GM20431 (cell line): ENCODE results near the gene KRTAP5-7.

ENCODE experiments used
- in situ Hi-C: fragments of 300-500 bp; cut with MseI, MboI; formaldehyde crosslinking; loops from one replicate; pipeline ENCODE4 v1.15.0; 2020; ENCODE audit warnings: low sequenced_read_pairs; ENCODE audit not compliant: unreplicated experiment

Gene KRTAP5-7

DNA sequence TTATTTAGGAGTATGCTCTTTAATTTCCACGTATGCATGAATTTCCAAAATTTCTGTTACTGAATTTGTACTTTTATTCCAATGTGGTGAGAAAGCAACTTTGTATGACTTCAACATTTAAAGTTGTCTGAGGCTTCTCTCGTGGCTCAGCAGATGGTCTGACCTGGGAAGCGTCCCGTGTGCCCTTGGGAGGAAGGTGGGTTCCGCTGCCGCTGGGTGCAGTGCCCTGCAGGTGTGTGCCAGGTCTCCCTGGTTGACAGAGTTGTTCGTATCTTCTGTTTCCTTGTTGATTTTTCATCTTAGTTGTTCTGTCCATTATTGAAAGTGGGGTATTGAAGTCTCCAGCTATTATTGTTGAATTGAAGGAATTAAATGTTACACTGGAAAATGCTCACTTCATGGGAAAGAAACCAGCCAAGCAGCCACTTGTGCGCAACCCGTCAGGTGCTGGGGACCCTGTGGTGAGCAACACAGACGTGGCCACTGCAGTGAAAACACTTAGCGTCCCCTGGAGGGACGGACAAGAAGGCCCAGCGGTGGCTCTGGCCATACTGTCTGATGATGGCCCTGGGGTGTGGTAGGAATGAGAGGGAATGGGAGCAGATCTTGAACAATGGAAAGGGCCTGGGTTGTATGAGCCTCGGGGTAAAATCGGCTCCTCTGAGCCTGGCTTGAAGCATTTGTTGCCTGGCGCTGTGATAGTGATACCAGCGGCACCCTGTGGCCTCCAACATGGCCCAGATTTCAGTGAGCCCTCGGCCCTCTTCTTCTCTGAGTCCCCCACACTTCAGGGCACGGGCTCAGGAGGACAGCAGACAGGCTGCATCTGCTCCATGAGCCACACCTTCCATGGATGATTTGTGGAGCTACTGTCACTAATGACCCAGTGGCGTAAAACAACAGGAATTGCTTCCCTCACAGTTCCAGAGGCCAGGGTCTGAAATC, 31.5 kb upstream of the KRTAP5-7 start:
- in situ Hi-C loops = no loop called here

DNA sequence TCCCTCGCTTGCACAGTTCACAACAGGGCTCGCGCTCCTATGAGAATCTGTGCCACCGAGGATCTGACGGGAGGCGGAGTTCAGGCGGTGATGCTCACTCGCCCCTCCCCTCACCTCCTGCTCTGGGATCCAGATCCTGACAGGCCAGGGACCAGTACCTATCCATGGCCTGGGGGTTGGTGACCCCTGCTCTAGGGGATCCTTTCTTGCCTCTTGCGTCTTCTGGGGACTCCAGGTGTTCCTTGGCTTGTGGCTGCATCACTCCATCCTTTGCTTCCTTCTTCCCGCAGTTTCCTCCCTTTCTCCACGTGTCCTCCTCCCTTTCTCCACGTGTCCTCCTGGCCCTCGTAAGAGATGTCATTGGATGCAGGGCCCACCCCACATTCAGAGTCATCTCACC, 30.6 kb upstream of the KRTAP5-7 start:
- in situ Hi-C loops = no loop called here

DNA sequence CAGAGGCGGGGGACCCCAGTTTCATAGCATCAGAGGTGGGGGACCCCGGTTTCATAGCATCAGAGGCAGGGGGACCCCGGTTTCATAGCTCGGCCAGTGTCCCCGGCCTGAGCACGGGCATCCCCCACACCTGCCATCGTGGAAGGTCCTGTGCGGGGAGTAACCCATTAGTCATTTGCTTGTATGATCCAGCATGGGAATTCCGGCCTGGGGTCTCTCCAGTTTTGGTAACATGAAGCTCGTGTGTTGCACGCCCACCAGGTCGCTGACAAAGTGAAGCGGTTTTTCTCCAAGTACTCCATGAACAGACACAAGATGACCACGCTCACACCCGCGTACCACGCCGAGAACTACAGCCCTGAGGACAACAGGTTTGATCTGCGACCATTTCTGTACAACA, 29.0 kb upstream of the KRTAP5-7 start:
- in situ Hi-C loops = no loop called here

DNA sequence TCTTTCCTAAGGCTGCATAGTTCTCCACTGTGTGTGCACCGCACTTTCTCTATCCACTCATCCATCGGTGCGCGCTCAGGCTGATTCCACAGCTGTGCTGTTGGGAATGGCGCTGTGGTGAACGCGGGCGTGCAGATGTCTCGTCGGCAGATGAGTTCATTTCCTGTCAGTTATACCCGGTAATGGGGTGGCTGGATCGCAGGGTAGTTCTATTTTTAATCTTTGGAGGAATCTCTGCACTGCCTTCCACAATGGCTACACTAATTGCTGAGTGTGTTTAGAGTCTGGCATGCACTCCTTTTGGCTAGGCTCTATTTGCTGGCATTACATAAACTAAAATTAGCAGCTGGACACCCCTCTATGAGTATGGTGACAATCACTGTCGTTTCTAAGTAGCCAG, 27.9 kb upstream of the KRTAP5-7 start:
- in situ Hi-C loops = no loop called here

DNA sequence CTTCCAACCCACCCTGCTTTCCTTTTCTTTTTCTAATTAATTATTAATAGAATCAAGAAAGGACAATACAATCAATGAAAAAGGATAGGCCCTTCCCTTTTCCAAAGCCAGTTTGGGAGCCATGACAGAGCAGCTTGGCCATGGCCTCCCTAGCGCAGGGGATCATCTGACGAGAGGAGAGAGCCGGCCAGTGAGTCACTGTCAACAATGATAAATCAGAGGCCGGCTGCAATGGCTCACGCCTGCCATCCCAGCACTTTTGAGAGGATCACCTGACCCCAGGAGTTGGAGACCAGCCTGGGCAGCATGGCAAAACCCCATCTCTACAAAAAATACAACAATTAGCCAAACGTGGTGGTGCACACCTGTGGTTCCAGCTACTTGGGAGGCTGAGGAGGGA, 27.5 kb upstream of the KRTAP5-7 start:
- in situ Hi-C loops = no loop called here

DNA sequence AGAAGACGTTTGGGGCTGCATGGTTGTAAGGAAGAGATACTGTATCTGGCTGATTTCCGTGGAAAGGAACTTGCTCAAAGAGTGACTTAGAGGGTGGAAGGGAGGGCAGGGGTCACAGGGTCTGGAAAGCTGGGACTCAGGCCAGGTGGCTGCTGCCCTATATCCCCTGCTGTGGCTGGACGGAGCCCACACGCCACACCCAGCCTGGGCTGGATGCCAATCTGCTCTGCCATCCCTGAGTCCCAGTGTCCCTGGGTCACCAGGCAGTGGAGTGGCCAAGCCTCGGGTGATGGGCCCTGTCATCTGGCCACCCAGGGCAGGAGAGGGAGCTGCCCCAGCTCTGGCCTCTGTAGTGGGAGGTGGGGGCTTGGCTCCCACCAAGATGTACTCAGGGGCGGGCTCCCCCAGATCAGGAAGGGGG, 26.5 kb upstream of the KRTAP5-7 start:
- in situ Hi-C loops = no loop called here

DNA sequence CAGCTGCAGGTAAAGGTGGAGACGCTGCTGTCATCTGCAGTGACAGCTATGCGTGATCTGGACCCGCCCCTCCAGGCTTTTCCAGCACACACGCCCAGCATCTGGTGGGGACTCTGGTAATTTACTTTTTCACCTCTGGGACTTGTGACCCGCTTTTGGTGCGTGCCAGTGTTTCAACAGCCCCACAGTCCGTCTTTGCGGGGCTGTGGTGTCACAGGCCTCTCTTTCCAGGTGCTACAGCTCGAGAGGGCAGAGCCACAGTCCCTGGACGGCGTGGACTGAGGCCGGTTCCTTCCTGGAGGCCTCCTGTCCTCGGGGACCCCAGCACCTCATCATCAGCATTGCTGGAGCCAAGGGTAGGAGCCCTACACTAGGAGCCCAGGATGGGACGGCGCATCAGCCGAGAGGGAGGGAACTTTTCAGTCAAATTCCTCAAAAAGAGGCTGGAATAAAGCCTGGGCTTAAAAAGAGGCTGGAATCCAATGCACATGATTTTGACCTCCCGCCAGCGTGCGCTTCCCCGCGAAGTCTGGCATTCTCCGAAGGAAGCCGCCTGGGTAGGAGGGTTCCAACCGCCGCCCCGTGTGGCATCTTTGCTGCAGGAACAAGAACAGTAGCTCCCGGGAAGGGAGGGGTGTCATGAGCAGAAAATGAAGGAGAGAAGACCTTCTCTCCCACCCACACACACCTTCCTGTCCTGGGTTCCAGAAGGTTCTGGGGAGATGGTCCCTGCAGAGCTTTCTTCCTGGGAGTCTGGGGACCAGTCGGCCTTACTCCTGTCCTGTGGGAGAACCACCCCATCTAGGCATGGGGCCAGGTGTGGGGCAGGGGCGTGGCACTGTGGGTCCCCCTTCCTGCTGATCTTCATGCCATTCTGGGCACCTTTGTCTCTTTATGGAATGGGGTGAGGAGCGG, 25.7 kb upstream of the KRTAP5-7 start:
- in situ Hi-C loops = no loop called here

DNA sequence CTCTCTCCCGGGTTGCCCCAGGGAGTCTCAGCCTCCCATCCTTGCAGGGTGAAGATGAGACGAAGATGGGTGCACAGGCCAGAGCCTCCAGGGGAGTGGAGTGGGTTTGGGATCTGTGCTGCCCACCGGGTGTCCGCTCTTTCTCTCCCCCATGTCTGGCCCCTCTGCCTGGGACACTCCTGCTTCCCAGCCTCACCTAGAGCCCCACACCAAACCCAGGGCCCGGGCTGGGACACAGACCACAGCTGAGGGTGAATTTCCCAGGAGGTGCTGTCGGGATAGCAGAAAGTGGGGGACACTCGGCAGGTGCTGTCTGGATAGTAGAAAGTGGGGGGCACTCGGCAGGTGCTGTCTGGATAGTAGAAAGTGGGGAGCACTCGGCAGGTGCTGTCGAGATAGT, 25.0 kb upstream of the KRTAP5-7 start:
- in situ Hi-C loops = no loop called here

DNA sequence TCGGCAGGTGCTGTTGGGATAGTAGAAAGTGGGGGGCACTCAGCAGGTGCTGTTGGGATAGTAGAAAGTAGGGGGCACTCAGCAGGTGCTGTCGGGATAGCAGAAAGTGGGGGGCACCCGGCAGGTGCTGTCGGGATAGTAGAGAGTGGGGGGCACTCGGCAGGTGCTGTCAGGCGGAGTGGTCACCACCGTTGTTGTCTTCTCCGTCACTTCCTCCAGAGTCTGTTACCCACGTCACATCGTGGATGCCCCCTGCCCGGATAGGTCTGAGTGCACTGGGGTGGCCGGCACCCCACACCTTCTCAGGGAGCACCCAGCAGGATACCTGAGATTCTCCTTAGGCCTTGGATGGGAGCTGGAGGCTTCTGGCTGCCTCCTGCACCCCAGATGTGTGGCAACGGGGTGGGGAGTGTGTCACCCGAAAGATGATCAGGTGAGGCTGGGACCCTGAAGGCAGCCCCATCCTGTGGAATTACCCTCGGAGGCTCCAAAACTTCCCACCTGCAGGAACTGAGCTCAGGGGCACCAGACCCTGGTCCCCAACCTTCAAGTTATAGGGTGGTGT, 24.1 kb upstream of the KRTAP5-7 start:
- in situ Hi-C loops = no loop called here

DNA sequence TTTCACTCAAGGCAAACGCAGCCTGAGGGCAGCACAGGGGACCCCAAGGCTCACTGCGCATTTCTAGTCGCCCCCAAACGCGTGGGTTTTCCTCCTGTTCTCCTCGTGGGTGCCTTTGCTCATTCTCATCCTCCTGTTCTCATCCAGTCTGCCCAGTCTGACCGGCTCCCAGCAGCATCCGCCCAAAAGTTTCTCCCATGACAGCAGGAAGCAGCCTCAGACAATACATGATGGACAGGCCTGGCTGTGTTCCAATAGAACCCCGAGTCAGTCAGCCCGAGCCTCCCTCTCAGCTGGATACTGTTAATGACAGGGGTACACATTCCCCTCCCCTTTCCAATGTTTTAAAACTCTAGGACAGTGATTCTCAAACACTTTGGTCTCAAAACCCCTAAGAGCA, 22.5 kb upstream of the KRTAP5-7 start:
- in situ Hi-C loops = no loop called here

DNA sequence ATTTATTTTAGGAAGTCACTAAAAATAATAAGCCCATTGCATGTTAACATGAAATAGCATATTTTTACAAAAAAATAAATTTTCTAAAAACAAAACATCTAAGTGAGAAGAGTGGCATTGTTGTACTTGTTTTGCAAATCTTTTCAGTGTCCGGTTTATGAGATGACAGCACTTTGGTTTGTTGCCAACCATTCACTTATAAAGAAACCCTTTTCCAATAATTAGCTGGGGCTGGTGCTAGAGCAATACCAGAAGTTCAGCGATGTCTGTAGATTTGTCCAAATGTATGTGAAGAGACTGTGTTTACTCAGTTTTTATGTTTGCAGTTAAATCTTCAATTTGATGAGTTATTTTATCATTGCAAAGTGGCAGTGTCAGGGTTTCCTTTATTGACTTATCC, 22.1 kb upstream of the KRTAP5-7 start:
- in situ Hi-C loops = no loop called here

DNA sequence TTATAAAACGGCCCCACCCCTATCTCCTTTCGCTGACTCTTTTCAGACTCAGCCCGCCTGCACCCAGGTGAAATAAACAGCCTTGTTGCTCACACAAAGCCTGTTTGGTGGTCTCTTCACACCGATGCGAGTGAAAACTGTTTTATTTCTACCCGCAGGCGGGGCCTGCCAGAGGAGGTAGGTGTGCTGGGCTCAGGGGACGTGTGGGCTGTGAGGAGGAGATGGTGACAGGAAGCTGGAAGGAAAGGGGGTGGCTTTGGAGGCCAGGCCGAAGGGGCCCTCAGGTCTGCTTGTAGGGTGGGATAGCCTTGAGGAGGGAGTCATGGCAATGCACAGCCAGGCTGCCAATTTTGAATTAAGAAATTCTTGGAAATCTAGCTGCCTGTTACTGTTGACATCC, 21.3 kb upstream of the KRTAP5-7 start:
- in situ Hi-C loops = no loop called here

DNA sequence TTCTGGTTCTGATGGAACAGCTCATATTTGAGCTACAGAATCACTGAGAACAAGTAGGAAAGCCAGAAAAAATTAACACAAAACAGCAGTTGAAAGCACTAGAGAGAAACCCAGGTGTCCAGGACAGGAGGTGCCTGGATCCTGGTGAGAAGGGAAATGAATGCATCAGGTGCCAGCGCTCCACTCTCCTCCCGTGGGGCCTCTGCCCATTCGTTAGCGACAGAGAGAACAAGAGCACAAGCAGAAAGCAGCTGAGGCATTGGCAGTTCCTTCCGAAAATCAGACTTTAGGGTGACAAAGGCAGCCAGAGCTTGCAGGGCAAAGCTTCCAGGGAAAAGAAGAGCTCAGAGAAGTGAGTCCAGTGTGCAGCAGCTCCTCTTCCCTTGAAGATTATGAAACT, 20.0 kb upstream of the KRTAP5-7 start:
- in situ Hi-C loops = no loop called here

DNA sequence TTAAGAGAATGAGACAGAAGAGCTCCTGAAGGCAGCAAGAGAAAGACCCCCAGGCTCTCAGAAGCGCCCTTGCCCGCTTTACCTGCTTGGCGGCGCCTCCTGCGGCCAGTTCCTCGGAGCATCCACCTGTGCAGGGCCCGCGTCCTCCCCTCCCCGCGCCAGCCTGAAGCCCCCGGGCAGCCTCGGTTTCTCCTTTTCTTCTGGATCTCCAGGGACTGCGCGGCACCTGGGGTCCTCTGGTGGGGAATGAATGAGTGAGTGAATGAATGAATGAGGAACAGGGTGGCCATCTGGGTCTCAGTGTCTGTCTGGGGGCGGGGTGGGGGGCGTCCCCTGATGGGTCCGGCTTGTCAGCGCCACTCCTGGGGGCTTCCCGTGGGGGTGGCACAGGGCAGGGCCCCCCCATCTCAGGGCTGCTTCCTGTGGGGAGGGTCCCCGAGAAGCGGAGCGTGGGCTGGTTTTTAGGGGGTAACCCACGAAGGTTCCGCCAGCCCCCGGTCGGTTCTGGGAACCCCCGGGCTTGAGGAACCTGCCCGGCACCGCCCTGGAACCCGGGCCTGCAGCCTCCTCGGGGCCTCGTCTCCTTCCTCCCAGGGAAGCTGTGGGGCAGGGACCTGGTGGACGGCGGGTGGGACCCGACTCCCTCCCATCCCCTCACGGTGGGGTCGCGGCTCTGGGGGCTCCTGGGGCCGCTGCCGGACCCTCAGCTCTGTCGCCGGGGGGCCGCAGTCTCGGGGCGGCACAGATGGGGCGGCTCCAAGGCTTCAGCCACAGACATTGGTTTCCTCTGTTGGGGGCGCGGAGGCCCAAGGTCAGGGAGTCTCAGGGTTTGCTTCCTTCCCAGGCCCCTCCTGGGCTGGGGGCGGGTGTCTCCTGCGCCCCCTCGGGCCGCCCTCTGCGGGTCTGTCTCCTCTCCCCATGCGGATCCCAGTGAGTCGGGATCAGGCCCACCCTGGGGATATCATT, 8.3 kb upstream of the KRTAP5-7 start:
- in situ Hi-C loops = no loop called here

DNA sequence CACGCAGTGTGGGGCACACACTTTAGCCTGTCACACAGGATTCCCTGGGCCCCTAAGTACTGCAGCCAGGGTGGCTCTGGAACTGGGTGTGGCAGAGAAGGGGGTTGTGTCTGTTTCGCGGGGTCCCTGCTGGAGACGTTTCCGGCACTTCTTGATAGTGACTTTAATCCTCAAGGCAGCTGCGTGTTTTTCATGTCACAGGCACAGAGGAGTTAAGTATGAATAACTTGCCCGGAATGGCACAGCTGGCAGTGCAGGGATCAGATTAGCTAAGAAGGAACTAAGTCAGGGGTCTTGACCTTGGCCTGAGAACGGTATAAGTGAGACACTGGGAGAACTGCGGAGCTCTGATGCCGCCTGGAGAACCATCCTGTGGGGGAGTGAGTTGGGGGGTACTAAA, 7.5 kb upstream of the KRTAP5-7 start:
- in situ Hi-C loops = no loop called here

DNA sequence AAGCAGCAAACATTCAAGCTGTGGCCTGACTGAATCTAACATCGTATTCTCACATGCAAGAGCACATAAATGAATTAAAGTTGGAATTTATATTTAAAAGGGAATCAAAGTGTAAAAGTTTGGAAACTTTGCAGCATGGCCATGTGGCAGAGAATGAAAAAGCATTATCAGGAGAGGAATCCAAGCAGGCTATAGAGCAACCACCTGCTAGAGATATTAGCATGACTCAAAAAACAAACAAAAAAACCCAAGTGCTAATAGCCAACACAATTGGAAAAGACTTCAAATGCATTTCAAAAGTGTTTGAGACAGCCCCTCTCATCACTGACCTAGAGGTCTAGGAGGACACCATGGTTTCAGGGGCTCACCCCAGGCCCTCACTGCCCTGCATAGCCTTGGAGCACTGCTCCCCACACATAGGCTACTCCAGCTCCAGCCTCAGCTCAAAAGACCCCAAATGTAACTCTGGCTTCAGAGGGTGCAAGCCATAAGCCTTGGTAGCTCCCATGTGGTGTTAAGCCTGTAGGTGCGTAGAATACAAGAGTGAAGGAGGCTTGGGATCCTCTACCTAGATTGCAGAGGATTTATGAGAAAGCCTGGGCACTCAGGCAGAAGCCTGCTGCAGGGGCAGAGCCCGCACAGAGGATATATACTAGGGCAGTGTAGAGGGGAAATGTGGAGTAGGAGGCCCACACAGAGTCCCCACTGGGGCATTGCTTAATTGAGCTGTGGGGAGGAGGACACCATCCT, 1.7 kb upstream of the KRTAP5-7 start:
- in situ Hi-C loops = no loop called here

DNA sequence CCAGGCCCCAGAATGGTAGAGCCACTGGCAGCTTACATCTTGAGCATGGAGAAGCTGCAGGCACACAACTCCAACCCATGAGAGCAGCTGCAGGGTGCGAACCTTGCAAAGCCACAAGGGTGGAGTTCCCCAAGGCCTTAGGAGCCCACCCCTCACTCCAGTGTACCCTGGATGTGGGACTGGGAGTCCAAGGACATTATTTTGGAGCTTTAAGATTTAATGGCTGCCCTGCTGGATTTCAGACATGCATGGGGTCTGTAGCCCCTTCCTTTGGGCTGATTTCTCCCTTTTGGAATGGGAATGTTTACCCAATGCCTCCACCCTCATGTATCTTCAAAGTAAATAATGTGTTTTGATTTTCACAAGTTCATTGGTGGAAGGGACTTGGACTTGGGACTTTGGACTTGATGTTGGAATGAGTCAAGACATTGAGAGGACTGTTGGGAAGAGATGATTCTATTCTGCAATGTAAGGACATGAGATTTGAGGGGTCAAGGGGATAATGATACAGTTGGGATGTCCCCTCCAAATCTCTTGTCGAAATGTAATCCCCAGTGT, 1.1 kb upstream of the KRTAP5-7 start:
- in situ Hi-C loops = no loop called here

DNA sequence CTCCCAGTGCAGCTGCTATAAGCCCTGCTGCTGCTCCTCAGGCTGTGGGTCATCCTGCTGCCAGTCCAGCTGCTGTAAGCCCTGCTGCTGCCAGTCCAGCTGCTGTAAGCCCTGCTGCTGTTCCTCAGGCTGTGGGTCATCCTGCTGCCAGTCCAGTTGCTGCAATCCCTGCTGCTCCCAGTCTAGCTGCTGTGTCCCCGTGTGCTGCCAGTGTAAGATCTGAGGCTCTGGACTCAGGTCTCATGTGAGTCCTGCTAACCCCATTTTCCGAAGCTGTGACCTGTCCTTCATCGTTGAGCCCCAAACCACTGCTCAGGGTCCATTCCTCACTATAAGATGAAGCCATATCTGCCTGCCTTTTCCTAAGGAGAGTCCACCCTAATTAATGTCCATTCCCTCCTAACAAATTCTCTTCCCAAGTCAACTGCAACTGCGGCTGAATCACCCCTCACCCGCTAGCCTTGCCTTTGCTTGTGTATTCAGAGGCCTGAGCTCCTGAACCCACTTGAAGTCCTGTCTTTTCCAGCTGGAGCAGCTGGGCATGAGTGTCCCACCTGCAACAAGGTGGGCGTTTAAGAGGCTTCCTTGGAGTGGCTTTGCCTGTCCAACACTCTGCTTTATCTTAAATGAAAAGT, 626 bp downstream of the KRTAP5-7 start:
- in situ Hi-C loops = no loop called here
